ENCODE measurements around the gene OPN5. TPM values are rescaled to one million over a fixed set of nuclear protein-coding genes. Genes with fewer than 3 reads are reported as not detected.

Gene OPN5
- total and polyA plus RNA-seq, 11 donors: 0.11 to 0.89 (median 0.45) TPM; not detected in 3

DNA sequence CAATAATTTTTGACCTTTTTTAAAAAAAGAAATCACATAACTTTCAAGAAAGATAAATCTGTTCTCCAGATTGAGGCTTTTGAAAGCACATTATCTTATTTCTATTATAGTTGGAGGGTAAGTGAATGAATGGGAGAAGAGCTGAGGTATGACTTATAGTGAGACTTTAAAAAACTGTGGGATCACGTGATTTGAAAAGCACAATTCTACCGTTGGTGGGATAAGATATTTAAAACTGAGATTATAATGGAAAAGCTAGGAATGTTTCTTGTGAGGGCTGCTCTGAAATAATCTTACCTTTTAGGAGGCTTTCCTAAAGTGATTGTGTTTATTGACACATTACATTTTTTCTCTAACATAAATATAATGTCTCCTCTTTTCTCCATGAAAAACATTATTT, 9.5 kb upstream of the OPN5 start:
- DNase-seq (no peak), ATAC-seq (no peak)
- Histone ChIP-seq H3K9me3 (no peaks in the 10 kb centered on the region), H3K27ac (no peak overlapping the region), H3K36me3 (no peaks in the 10 kb centered on the region), H3K27me3 (no peaks in the 10 kb centered on the region), H3K4me1 (no peaks in the 10 kb centered on the region), H3K4me3 (no peak overlapping the region)
- TF ChIP-seq, protein P1, sequence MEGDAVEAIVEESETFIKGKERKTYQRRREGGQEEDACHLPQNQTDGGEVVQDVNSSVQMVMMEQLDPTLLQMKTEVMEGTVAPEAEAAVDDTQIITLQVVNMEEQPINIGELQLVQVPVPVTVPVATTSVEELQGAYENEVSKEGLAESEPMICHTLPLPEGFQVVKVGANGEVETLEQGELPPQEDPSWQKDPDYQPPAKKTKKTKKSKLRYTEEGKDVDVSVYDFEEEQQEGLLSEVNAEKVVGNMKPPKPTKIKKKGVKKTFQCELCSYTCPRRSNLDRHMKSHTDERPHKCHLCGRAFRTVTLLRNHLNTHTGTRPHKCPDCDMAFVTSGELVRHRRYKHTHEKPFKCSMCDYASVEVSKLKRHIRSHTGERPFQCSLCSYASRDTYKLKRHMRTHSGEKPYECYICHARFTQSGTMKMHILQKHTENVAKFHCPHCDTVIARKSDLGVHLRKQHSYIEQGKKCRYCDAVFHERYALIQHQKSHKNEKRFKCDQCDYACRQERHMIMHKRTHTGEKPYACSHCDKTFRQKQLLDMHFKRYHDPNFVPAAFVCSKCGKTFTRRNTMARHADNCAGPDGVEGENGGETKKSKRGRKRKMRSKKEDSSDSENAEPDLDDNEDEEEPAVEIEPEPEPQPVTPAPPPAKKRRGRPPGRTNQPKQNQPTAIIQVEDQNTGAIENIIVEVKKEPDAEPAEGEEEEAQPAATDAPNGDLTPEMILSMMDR (IDR thresholded peaks at IDR 0.05): no peak
- no peak for TF ChIP-seq POLR2A (IDR thresholded peaks at IDR 0.05)
- WGBS, 4 donors: 71 to 85% (median 78%) methylated on average over 2 of the region's 2 CpGs
- intact Hi-C loops (cut with DNase I): no loop called here

DNA sequence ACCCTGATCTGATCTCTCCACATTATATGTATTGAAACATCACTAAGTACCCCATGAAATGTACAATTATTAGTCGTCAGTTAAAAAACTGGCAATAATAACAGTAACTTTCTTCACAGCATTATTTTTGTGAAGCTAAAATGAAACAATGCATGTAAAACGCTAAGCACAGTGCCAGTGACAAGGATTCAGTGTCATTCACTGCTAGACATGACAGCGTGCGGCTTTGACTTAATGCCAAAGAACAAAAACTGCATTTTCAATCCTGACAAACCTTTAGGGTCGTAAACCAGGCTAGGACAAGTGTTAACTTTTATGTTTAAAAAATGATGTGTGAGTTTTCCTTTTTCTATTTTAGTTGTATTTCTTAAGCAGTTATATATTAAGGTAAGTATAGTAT, 8.8 kb upstream of the OPN5 start:
- Histone ChIP-seq H3K4me1 (no peaks in the 10 kb centered on the region), H3K27me3 (no peaks in the 10 kb centered on the region), H3K9me3 (no peaks in the 10 kb centered on the region), H3K36me3 (no peaks in the 10 kb centered on the region), H3K27ac (no peak overlapping the region), H3K4me3 (no peak overlapping the region)
- no peak for TF ChIP-seq POLR2A (IDR thresholded peaks at IDR 0.05)
- TF ChIP-seq, protein P1 (IDR thresholded peaks at IDR 0.05): no peak
- DNase-seq (no peak), ATAC-seq (no peak)
- WGBS, 4 donors: 83 to 93% (median 88%) methylated on average over 5 of the region's 5 CpGs
- intact Hi-C loops (cut with DNase I): no loop called here

GRCh38 chr6:47780510-47781356, 1.1 kb upstream of the OPN5 start:
- 0 to 1% (median 0%) methylated on average over 6 of the region's 6 CpGs for WGBS, 4 donors
- ATAC-seq (peak in 3 of 4 donors; percentile 84 to 86 (median 86)), DNase-seq (peak in 2 of 5 donors; percentile 14 to 28)
- intact Hi-C loops (cut with DNase I): loop anchor here (1.0 to 10.0 kb wide), 10 partner anchors 146 to 1634 kb away; no protein-coding TSS in a partner anchor
- Histone ChIP-seq H3K4me3 (peak overlapping the region in 1 of 12 donors; percentile 19), H3K4me1 (peaks cover 0 to 7% (median 3%) of the 10 kb centered on the region in 12 donors), H3K36me3 (no peaks in the 10 kb centered on the region), H3K9me3 (no peaks in the 10 kb centered on the region), H3K27ac (no peak overlapping the region), H3K27me3 (no peaks in the 10 kb centered on the region)
- no peak for TF ChIP-seq POLR2A (IDR thresholded peaks at IDR 0.05)
- TF ChIP-seq, protein P1 (IDR thresholded peaks at IDR 0.05): peak; percentile 48 to 78 (median 63)

GRCh38 chr6:47785182-47785581, 3.4 kb downstream of the OPN5 start:
- WGBS, 4 donors: 63 to 76% (median 73%) methylated on average over 2 of the region's 2 CpGs
- Histone ChIP-seq H3K4me3 (no peak overlapping the region), H3K27me3 (peaks cover 0 to 13% (median 0%) of the 10 kb centered on the region in 9 donors), H3K4me1 (peaks cover 0 to 12% (median 6%) of the 10 kb centered on the region in 12 donors), H3K27ac (no peak overlapping the region), H3K9me3 (no peaks in the 10 kb centered on the region), H3K36me3 (no peaks in the 10 kb centered on the region)
- TF ChIP-seq, protein P1 (IDR thresholded peaks at IDR 0.05): no peak
- TF ChIP-seq POLR2A (IDR thresholded peaks at IDR 0.05): no peak
- ATAC-seq (no peak), DNase-seq (no peak)
- intact Hi-C loops (cut with DNase I): loop anchor here in 8 of 10 donors (5.0 to 10.0 kb wide), 6 partner anchors 977 to 1630 kb away; no protein-coding TSS in a partner anchor

Data from heart left ventricle (tissue), 16 donors.